Upper lobe of right lung (tissue), 1 donor: ENCODE data around the gene OR10G7. TPM values are rescaled to one million over a fixed set of nuclear protein-coding genes. Genes with fewer than 3 reads are reported as not detected.
A peak's percentile ranks its signal among the peaks of the same experiment; 100 is the strongest.
"Not testable (repeated sequence)": the region's sequence is repeated elsewhere in the genome, so short reads cannot be mapped to it uniquely, and the experiment has no call there.

Experiments used
- ATAC-seq: fragments of 200-7000 bp; cut with Tn5 transposase; one replicate; pipeline ENCODE4 v1.9.1; 2020; ENCODE audit warnings: mild to moderate bottlenecking, moderate library complexity
- DNase-seq: peaks from one replicate; pipeline ENCODE4 v3.0.0-alpha.2; 2020
- H3K27ac ChIP-seq: fragments of 200-600 bp; one replicate; pipeline ENCODE4 v1.8.0; 2022
- H3K27me3 ChIP-seq: fragments of 200-600 bp; one replicate; pipeline ENCODE4 v1.8.0; 2022; ENCODE audit warnings: mild to moderate bottlenecking
- H3K36me3 ChIP-seq: fragments of 200-600 bp; one replicate; pipeline ENCODE4 v1.8.0; 2022
- H3K4me1 ChIP-seq: fragments of 200-600 bp; one replicate; pipeline ENCODE4 v1.8.0; 2022
- H3K4me3 ChIP-seq: fragments of 200-600 bp; one replicate; pipeline ENCODE4 v1.8.0; 2022; ENCODE audit warnings: mild to moderate bottlenecking
- H3K9me3 ChIP-seq: fragments of 200-600 bp; one replicate; pipeline ENCODE4 v1.8.0; 2022
- CTCF ChIP-seq: fragments of 200-600 bp; IDR thresholded peaks from one replicate; pipeline ENCODE4 v1.8.0; 2022; ENCODE audit warnings: antibody characterized with exemption
- intact Hi-C: fragments of 100-400 bp; cut with DNase I; formaldehyde crosslinking; loops from one replicate; pipeline ENCODE4 v1.11.0; 2022
- total RNA-seq: library from RNA; stranded (reverse); fragmentation: NEBNext Ultra II Directional; extraction: Animal tissue kit (Norgen Biotek cat#: 25700); gene quantifications from one replicate; pipeline ENCODE4 v1.2.1, GENCODE V29; 2021
- donor health status: DM: no; HTN: yes; CAD: no; lungs with severe emphysema.

The OR10G7 gene
- total RNA-seq, 1 donor from 2014 or later: not detected

GRCh38 chr11:124039557-124039956 is 1.6 kb downstream of the OR10G7 start:
- Histone ChIP-seq H3K36me3 (no peaks in the 10 kb centered on the region), H3K27ac (no peak overlapping the region), H3K9me3 (no peaks in the 10 kb centered on the region), H3K4me3 (no peak overlapping the region), H3K27me3 (no peaks in the 10 kb centered on the region), H3K4me1 (no peaks in the 10 kb centered on the region)
- DNase-seq (no peak), ATAC-seq (no peak)
- TF ChIP-seq CTCF: no peak
- intact Hi-C loops: no loop called here

GRCh38 chr11:124036666-124037065 is 4.5 kb downstream of the OR10G7 start:
- no peak for TF ChIP-seq CTCF
- no peak for ATAC-seq
- intact Hi-C loops: no loop called here

GRCh38 chr11:124026498-124026897 is 14.6 kb downstream of the OR10G7 start, which contains the start of gene OR10G8:
OR10G8 (plus strand) TSS chr11:124026798; CDS start chr11:124029623, 2,825 bp downstream.
- intact Hi-C loops: no loop called here
- ATAC-seq: no peak

More at GRCh38 chr11:124036666-124037065, 4.5 kb downstream of the OR10G7 start:
- H3K9me3 ChIP-seq: no peaks in the 10 kb centered on the region
- no peak overlapping the region for H3K4me3 ChIP-seq
- no peaks in the 10 kb centered on the region for H3K4me1 ChIP-seq
- no peaks in the 10 kb centered on the region for H3K36me3 ChIP-seq
- H3K27me3 ChIP-seq: no peaks in the 10 kb centered on the region
- no peak for DNase-seq
- H3K27ac ChIP-seq: no peak overlapping the region

GRCh38 chr11:124015837-124016236 is 25.3 kb downstream of the OR10G7 start:
- DNase-seq, H3K27ac ChIP-seq, intact Hi-C loops, H3K36me3 ChIP-seq, H3K4me1 ChIP-seq, H3K27me3 ChIP-seq, H3K9me3 ChIP-seq, H3K4me3 ChIP-seq: not testable (repeated sequence)
- peak; percentile 24 for ATAC-seq

More at GRCh38 chr11:124026498-124026897, 14.6 kb downstream of the OR10G7 start, which contains the start of gene OR10G8:
- Histone ChIP-seq H3K4me3 (no peak within 1 kb of the TSS), H3K9me3 (no peaks in the 10 kb centered on the region), H3K4me1 (no peaks in the 10 kb centered on the region), H3K27ac (no peak within 1 kb of the TSS), H3K36me3 (no peaks in the 10 kb centered on the region), H3K27me3 (no peaks in the 10 kb centered on the region)
- TF ChIP-seq CTCF: no peak
- DNase-seq: no peak

- TF ChIP-seq CTCF: no peak
Observed at GRCh38 chr11:124012697-124013096, 28.4 kb downstream of the OR10G7 start, which contains the start of gene OR10G4. OR10G4 (plus strand) TSS chr11:124012997; CDS start chr11:124015575, 2,578 bp downstream.

GRCh38 chr11:123995119-123995518 is 46.0 kb downstream of the OR10G7 start, which contains the start of gene OR10G6:
OR10G6 (minus strand) TSS chr11:123995161; CDS start chr11:123995161, 0 bp downstream.
- no peak for DNase-seq
- Histone ChIP-seq H3K9me3 (no peaks in the 10 kb centered on the region), H3K4me1 (no peaks in the 10 kb centered on the region), H3K36me3 (no peaks in the 10 kb centered on the region), H3K4me3 (no peak within 1 kb of the TSS), H3K27ac (no peak within 1 kb of the TSS), H3K27me3 (no peaks in the 10 kb centered on the region)
- ATAC-seq: no peak
- intact Hi-C loops: no loop called here
- no peak for TF ChIP-seq CTCF

More at GRCh38 chr11:124012697-124013096, 28.4 kb downstream of the OR10G7 start, which contains the start of gene OR10G4:
- H3K9me3 ChIP-seq: no peaks in the 10 kb centered on the region
- intact Hi-C loops: no loop called here
- no peaks in the 10 kb centered on the region for H3K27me3 ChIP-seq
- H3K36me3 ChIP-seq: no peaks in the 10 kb centered on the region
- no peaks in the 10 kb centered on the region for H3K4me1 ChIP-seq
- DNase-seq (no peak), ATAC-seq (no peak)
- H3K27ac ChIP-seq: no peak within 1 kb of the TSS
- H3K4me3 ChIP-seq: no peak within 1 kb of the TSS

Other genes with a start within 250 kb of the OR10G7 start
- not detected for gene OR6M1, start 235.0 kb downstream of the OR10G7 start, total RNA-seq
- not detected for gene TMEM225, start 155.7 kb downstream of the OR10G7 start, total RNA-seq
- gene OR8D4, start 139.2 kb downstream of the OR10G7 start, total RNA-seq: not detected
- gene OR4D5, start 101.7 kb downstream of the OR10G7 start, total RNA-seq: not detected
- gene OR6T1, start 97.5 kb downstream of the OR10G7 start, total RNA-seq: not detected
- gene OR10S1, start 63.5 kb downstream of the OR10G7 start, total RNA-seq: not detected
- not detected for gene OR10G6, start 46.2 kb downstream of the OR10G7 start, total RNA-seq
- not detected for gene OR10G4, start 28.3 kb downstream of the OR10G7 start, total RNA-seq
- not detected for gene OR10G9, start 18.3 kb downstream of the OR10G7 start, total RNA-seq
- gene OR10G8, start 14.5 kb downstream of the OR10G7 start, total RNA-seq: not detected
- 42.0 TPM for gene VWA5A, start 74.1 kb upstream of the OR10G7 start, total RNA-seq
- gene OR10D3, start 142.0 kb upstream of the OR10G7 start, total RNA-seq: not detected
- gene OR8G1, start 199.8 kb upstream of the OR10G7 start, total RNA-seq: not detected
- gene OR8G5, start 215.1 kb upstream of the OR10G7 start, total RNA-seq: 0.58 TPM